Middle frontal gyrus (tissue), 1 donor: ENCODE measurements around the gene EPHA10.

Experiments used
- DNase-seq: peaks from one replicate; pipeline ENCODE4 v3.0.0-alpha.2; 2015; ENCODE audit warnings: low spot score; ENCODE audit errors: extremely low spot score

Gene EPHA10

GRCh38 chr1:37676281-37677142 lies 88.4 kb downstream of the EPHA10 start:
- DNase-seq, result no peak

- no peak for DNase-seq
Observed at GRCh38 chr1:37673920-37674319, 91.0 kb downstream of the EPHA10 start.

GRCh38 chr1:37672136-37672870 lies 92.6 kb downstream of the EPHA10 start:
- DNase-seq, result no peak

- no peak for DNase-seq
Observed at GRCh38 chr1:37671261-37671660, 93.7 kb downstream of the EPHA10 start.

- DNase-seq, result no peak
Observed at GRCh38 chr1:37670133-37670532, 94.8 kb downstream of the EPHA10 start.

- DNase-seq, result no peak
Observed at GRCh38 chr1:37667023-37667671, 97.8 kb downstream of the EPHA10 start.

GRCh38 chr1:37666241-37666867 lies 98.6 kb downstream of the EPHA10 start:
- DNase-seq, result no peak
